Measurements from ENCODE around the gene GPR107. TPM values are rescaled to one million over a fixed set of nuclear protein-coding genes. Genes with fewer than 3 reads are reported as not detected.

The GPR107 gene
- total RNA-seq, 4 donors from 2014 or later, result 20.7 to 27.7 (median 25.6) TPM

- TF ChIP-seq, protein P1, sequence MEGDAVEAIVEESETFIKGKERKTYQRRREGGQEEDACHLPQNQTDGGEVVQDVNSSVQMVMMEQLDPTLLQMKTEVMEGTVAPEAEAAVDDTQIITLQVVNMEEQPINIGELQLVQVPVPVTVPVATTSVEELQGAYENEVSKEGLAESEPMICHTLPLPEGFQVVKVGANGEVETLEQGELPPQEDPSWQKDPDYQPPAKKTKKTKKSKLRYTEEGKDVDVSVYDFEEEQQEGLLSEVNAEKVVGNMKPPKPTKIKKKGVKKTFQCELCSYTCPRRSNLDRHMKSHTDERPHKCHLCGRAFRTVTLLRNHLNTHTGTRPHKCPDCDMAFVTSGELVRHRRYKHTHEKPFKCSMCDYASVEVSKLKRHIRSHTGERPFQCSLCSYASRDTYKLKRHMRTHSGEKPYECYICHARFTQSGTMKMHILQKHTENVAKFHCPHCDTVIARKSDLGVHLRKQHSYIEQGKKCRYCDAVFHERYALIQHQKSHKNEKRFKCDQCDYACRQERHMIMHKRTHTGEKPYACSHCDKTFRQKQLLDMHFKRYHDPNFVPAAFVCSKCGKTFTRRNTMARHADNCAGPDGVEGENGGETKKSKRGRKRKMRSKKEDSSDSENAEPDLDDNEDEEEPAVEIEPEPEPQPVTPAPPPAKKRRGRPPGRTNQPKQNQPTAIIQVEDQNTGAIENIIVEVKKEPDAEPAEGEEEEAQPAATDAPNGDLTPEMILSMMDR (IDR thresholded peaks at IDR 0.05; ENCODE audit: low read depth), result no peak
These were observed 87.0 kb downstream of the GPR107 start for GRCh38 chr9:130140706-130141105.

- TF ChIP-seq, protein P1 (IDR thresholded peaks at IDR 0.05; ENCODE audit: low read depth), result no peak
These were observed 88.3 kb downstream of the GPR107 start for GRCh38 chr9:130142056-130142455.

DNA sequence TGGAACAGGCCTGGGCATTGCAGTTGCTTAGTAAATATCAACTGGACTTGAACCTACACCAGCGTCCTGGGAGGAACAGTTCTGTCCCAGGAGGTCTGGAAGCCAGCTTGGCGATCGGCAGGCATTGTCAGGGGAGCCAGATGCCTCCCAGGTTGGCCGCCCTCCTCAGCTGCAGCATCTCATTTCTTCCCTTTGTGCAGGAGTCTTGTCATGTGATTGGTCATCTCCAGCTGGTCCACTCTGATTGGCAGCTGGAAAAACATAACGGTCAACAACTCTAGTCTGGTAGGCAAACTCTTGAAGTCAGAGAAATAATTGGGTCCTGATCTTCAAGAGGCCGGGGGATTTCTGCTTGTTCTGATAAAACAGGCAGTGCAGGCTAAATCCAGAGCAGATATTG is 88.9 kb downstream of the GPR107 start:
- TF ChIP-seq, protein P1 (IDR thresholded peaks at IDR 0.05; ENCODE audit: low read depth), result no peak

GRCh38 chr9:130143279-130143893 is 89.7 kb downstream of the GPR107 start:
- TF ChIP-seq, protein P1 (IDR thresholded peaks at IDR 0.05; ENCODE audit: low read depth), result no peak

GRCh38 chr9:130143958-130144366 is 90.3 kb downstream of the GPR107 start:
- TF ChIP-seq, protein P1 (IDR thresholded peaks at IDR 0.05; ENCODE audit: low read depth), result no peak

GRCh38 chr9:130144703-130145102 is 91.0 kb downstream of the GPR107 start:
- TF ChIP-seq, protein P1 (IDR thresholded peaks at IDR 0.05; ENCODE audit: low read depth), result no peak

DNA sequence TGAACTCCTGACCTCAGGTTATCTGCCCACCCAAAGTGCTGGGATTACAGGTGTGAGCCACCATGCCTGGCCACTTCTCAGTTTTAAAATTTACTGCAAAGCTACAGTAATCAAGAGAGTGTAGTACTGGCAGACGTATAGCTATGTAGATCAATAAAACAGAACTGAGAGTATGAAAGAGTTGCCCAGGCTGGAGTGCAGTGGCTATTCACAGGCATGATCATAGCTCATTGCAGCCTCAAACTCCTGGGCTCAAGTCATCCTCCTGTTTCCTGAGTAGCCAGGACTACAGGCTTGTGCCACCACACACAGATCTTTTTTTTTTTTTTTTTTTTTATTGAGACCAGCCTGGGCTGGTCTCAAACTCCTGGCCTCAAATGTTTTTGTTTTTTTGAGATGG is 92.0 kb downstream of the GPR107 start:
- TF ChIP-seq, protein P1 (IDR thresholded peaks at IDR 0.05; ENCODE audit: low read depth), result no peak

All from subcutaneous adipose tissue (tissue), 4 donors.